Endodermal cell (in vitro differentiated cells): Measurements from ENCODE around the gene DMPK. TPM values are rescaled to one million over a fixed set of nuclear protein-coding genes. Genes with fewer than 3 reads are reported as not detected.
A peak's percentile ranks its signal among the peaks of the same experiment; 100 is the strongest.

Experiments used
- DNase-seq: peaks from one replicate; pipeline ENCODE4 v3.0.0-alpha.2; 2017
- H3K27ac ChIP-seq: 2 replicates; pipeline ENCODE4 v1.5.1; 2013; ENCODE audit warnings: mild to moderate bottlenecking, low read depth, low read length, moderate library complexity
- H3K27me3 ChIP-seq: 2 replicates; pipeline ENCODE4 v1.6.1; 2013; ENCODE audit warnings: mild to moderate bottlenecking, low read length, moderate library complexity; ENCODE audit not compliant: insufficient read depth, control insufficient read depth, poor library complexity, severe bottlenecking
- H3K36me3 ChIP-seq: 2 replicates; pipeline ENCODE4 v1.7.0; 2013; ENCODE audit warnings: mild to moderate bottlenecking, low read length, moderate library complexity; ENCODE audit not compliant: control insufficient read depth, insufficient read depth
- H3K4me1 ChIP-seq: one replicate; pipeline ENCODE4 v1.7.0; 2013; ENCODE audit warnings: low read length; ENCODE audit not compliant: control insufficient read depth, insufficient read depth
- H3K4me3 ChIP-seq: 2 replicates; pipeline ENCODE4 v1.5.1; 2013; ENCODE audit warnings: mild to moderate bottlenecking, low read length, moderate library complexity
- H3K9ac ChIP-seq: 2 replicates; pipeline ENCODE4 v1.6.1; 2013; ENCODE audit warnings: mild to moderate bottlenecking, low read length, moderate library complexity; ENCODE audit not compliant: poor library complexity, severe bottlenecking; ENCODE audit errors: extremely low read depth
- H3K9me3 ChIP-seq: 2 replicates; pipeline ENCODE4 v1.6.1; 2013; ENCODE audit warnings: mild to moderate bottlenecking, low read length, moderate library complexity; ENCODE audit not compliant: control insufficient read depth
- H3K27ac Mint-ChIP-seq: 2 replicates; pipeline ENCODE4 v1.8.0; 2020; ENCODE audit warnings: mixed read lengths
- H3K27me3 Mint-ChIP-seq: 2 replicates; pipeline ENCODE4 v1.8.0; 2021; ENCODE audit warnings: mild to moderate bottlenecking, mixed read lengths; ENCODE audit not compliant: insufficient read depth
- H3K36me3 Mint-ChIP-seq: 2 replicates; pipeline ENCODE4 v1.8.0; 2020; ENCODE audit warnings: low read depth, mixed read lengths
- H3K4me1 Mint-ChIP-seq: 2 replicates; pipeline ENCODE4 v1.8.0; 2020; ENCODE audit warnings: mixed read lengths
- H3K4me3 Mint-ChIP-seq: 2 replicates; pipeline ENCODE4 v1.8.0; 2020; ENCODE audit warnings: mild to moderate bottlenecking, moderate library complexity, mixed read lengths
- H3K9me3 Mint-ChIP-seq: 2 replicates; pipeline ENCODE4 v1.8.0; 2020; ENCODE audit warnings: mild to moderate bottlenecking, mixed read lengths
- CTCF ChIP-seq: fragments of 200-600 bp; sonication (generic); conservative IDR thresholded peaks from 2 replicates; pipeline ENCODE4 v1.5.0; 2021; ENCODE audit warnings: antibody characterized with exemption, mild to moderate bottlenecking
- WGBS, 2 experiments: methylation state at CpG; one replicate each; pipeline versions ENCODE4 v1.1.5 to v1.1.7; 2013; ENCODE audit warnings: missing lambda C conversion rate in 2 of 2, mixed read lengths in 1 of 2; ENCODE audit not compliant: insufficient coverage in 1 of 2, insufficient read length in 1 of 2; 5-methylcytosine and 5-hydroxymethylcytosine counted together
- total RNA-seq, 2 donors: library from RNA; stranded (reverse); fragmentation: NEBNext Ultra II Directional in 1 of 2; extraction: Animal tissue kit (Norgen Biotek cat#: 25700) in 1 of 2; gene quantifications; 2 replicates in 1 of 2; 3 replicates in 1 of 2; pipeline ENCODE4 v1.2.1, GENCODE V29; 2021

The DMPK gene
- total RNA-seq, 2 donors from 2014 or later: 58.8 to 75.9 TPM

GRCh38 chr19:45821103-45821521 lies 38.8 kb upstream of the DMPK start:
- Mint-ChIP-seq H3K9me3 (no peaks in the 10 kb centered on the region), H3K27ac (peak overlapping the region; percentile 72), H3K4me3 (no peak overlapping the region), H3K36me3 (peaks cover 49% of the 10 kb centered on the region), H3K4me1 (peaks cover 7% of the 10 kb centered on the region), H3K27me3 (no peaks in the 10 kb centered on the region)
- 94 to 98% methylated on average over 8 of the region's 8 CpGs for WGBS, 2 experiments
- H3K9ac ChIP-seq: no peak overlapping the region
- peaks cover 54% of the 10 kb centered on the region for H3K36me3 ChIP-seq
- no peak overlapping the region for H3K4me3 ChIP-seq
- peak; percentile 42 for DNase-seq
- no peak for TF ChIP-seq CTCF
- H3K27ac ChIP-seq: no peak overlapping the region
- H3K4me1 ChIP-seq: peaks cover 15% of the 10 kb centered on the region
- H3K9me3 ChIP-seq: no peaks in the 10 kb centered on the region
- H3K27me3 ChIP-seq: no peaks in the 10 kb centered on the region

- TF ChIP-seq CTCF: peak; percentile 29
- Histone ChIP-seq H3K27me3 (no peaks in the 10 kb centered on the region), H3K36me3 (peaks cover 49% of the 10 kb centered on the region), H3K9me3 (no peaks in the 10 kb centered on the region), H3K4me3 (no peak overlapping the region), H3K27ac (no peak overlapping the region), H3K9ac (no peak overlapping the region), H3K4me1 (peaks cover 15% of the 10 kb centered on the region)
- Mint-ChIP-seq H3K9me3 (no peaks in the 10 kb centered on the region), H3K4me1 (peaks cover 7% of the 10 kb centered on the region), H3K27ac (peak overlapping the region; percentile 26), H3K36me3 (peaks cover 44% of the 10 kb centered on the region), H3K27me3 (no peaks in the 10 kb centered on the region), H3K4me3 (no peak overlapping the region)
- peak; percentile 50 for DNase-seq
- 85 to 91% methylated on average over 9 to 19 of the region's 20 CpGs for WGBS, 2 experiments
Observed at GRCh38 chr19:45820413-45821102, 38.3 kb upstream of the DMPK start.

GRCh38 chr19:45819769-45820168 lies 37.5 kb upstream of the DMPK start:
- peaks cover 7% of the 10 kb centered on the region for H3K4me1 Mint-ChIP-seq
- peaks cover 41% of the 10 kb centered on the region for H3K36me3 ChIP-seq
- H3K9me3 Mint-ChIP-seq: no peaks in the 10 kb centered on the region
- no peak for DNase-seq
- H3K27me3 Mint-ChIP-seq: no peaks in the 10 kb centered on the region
- H3K27ac Mint-ChIP-seq: no peak overlapping the region
- H3K9ac ChIP-seq: no peak overlapping the region
- no peaks in the 10 kb centered on the region for H3K9me3 ChIP-seq
- no peak overlapping the region for H3K27ac ChIP-seq
- WGBS, 2 experiments: 92 to 100% methylated on average over 3 to 6 of the region's 6 CpGs
- H3K27me3 ChIP-seq: no peaks in the 10 kb centered on the region
- no peak for TF ChIP-seq CTCF
- peaks cover 15% of the 10 kb centered on the region for H3K4me1 ChIP-seq
- H3K4me3 ChIP-seq: no peak overlapping the region
- no peak overlapping the region for H3K4me3 Mint-ChIP-seq
- H3K36me3 Mint-ChIP-seq: peaks cover 41% of the 10 kb centered on the region
